HG03280 (cell line): Measurements from ENCODE around the gene GFM1.
A peak's percentile ranks its signal among the peaks of the same experiment; 100 is the strongest.
"Not testable (repeated sequence)": the region's sequence is repeated elsewhere in the genome, so short reads cannot be mapped to it uniquely, and the experiment has no call there.

ENCODE experiments used
- ATAC-seq: cut with Tn5 transposase; IDR thresholded peaks from one replicate; pipeline ENCODE4 v1.9.1; 2021; ENCODE audit warnings: mild to moderate bottlenecking, moderate library complexity; ENCODE audit not compliant: unreplicated experiment

GFM1 gene

GRCh38 chr3:158672215-158673176 is 28.2 kb downstream of the GFM1 start, which contains the start of gene LXN:
LXN (minus strand) TSS chr3:158672648; CDS start chr3:158672478, 170 bp downstream.
- ATAC-seq, result peak; percentile 100

GRCh38 chr3:158678687-158679086 is 34.4 kb downstream of the GFM1 start:
- ATAC-seq, result no peak

GRCh38 chr3:158679547-158680000 is 35.2 kb downstream of the GFM1 start:
- ATAC-seq, result no peak

GRCh38 chr3:158680861-158681260 is 36.5 kb downstream of the GFM1 start:
- no peak for ATAC-seq

- no peak for ATAC-seq
Measured at GRCh38 chr3:158683230-158683962, 39.1 kb downstream of the GFM1 start.

- ATAC-seq, result no peak
Measured at GRCh38 chr3:158685159-158685558, 40.8 kb downstream of the GFM1 start.

- not testable (repeated sequence) for ATAC-seq
Measured at GRCh38 chr3:158693866-158694456, 49.6 kb downstream of the GFM1 start.

GRCh38 chr3:158696618-158697017 is 52.3 kb downstream of the GFM1 start:
- ATAC-seq, result no peak

- ATAC-seq, result no peak
Measured at GRCh38 chr3:158700559-158700958, 56.2 kb downstream of the GFM1 start.

GRCh38 chr3:158701420-158702065 is 57.2 kb downstream of the GFM1 start:
- ATAC-seq, result no peak

- no peak for ATAC-seq
Measured at GRCh38 chr3:158702815-158703481, 58.6 kb downstream of the GFM1 start.

GRCh38 chr3:158703566-158703965 is 59.2 kb downstream of the GFM1 start:
- no peak for ATAC-seq

- no peak for ATAC-seq
Measured at GRCh38 chr3:158709666-158710083, 65.3 kb downstream of the GFM1 start.

- no peak for ATAC-seq
Measured at GRCh38 chr3:158710601-158711000, 66.3 kb downstream of the GFM1 start.

GRCh38 chr3:158711886-158712285 is 67.6 kb downstream of the GFM1 start:
- ATAC-seq, result no peak

- ATAC-seq, result no peak
Measured at GRCh38 chr3:158712443-158712842, 68.1 kb downstream of the GFM1 start.

GRCh38 chr3:158713094-158713499 is 68.8 kb downstream of the GFM1 start:
- ATAC-seq, result no peak

- no peak for ATAC-seq
Measured at GRCh38 chr3:158717576-158717975, 73.2 kb downstream of the GFM1 start.

GRCh38 chr3:158718490-158719170 is 74.3 kb downstream of the GFM1 start:
- ATAC-seq, result no peak

- ATAC-seq, result no peak
Measured at GRCh38 chr3:158722108-158722507, 77.8 kb downstream of the GFM1 start.
